K562 (cell line): Measurements from ENCODE around the gene NR5A1. TPM values are rescaled to one million over a fixed set of nuclear protein-coding genes. Genes with fewer than 3 reads are reported as not detected.

ENCODE experiments used
- CUX1 ChIP-seq: fragments of 200-800 bp; sonication (Bioruptor generic); IDR thresholded peaks from 2 replicates; pipeline ENCODE4 v1.6.1; 2016; ENCODE audit warnings: missing genetic modification characterization, missing compliant biosample characterization
- CXXC5 ChIP-seq: fragments of 250-450 bp; sonication (Bioruptor Pico); IDR thresholded peaks from 2 replicates; pipeline ENCODE4 v1.8.0; 2022; ENCODE audit warnings: inconsistent platforms, mild to moderate bottlenecking, moderate library complexity
- EP400 ChIP-seq: fragments of 450-650 bp; IDR thresholded peaks from 2 replicates; pipeline ENCODE4 v1.6.1; 2017; ENCODE audit warnings: antibody characterized with exemption, mild to moderate bottlenecking, moderate library complexity
- HMG20B ChIP-seq: fragments of 250-450 bp; sonication (Bioruptor Pico); IDR thresholded peaks from 2 replicates; pipeline ENCODE4 v1.5.0; 2021; ENCODE audit warnings: mild to moderate bottlenecking
- ILK ChIP-seq: fragments of 450-650 bp; IDR thresholded peaks from 2 replicates; pipeline ENCODE4 v1.6.1; 2016; ENCODE audit warnings: missing genetic modification characterization, low read depth, mild to moderate bottlenecking, missing compliant biosample characterization, moderate library complexity, borderline replicate concordance
- MTA2 ChIP-seq: fragments of 450-650 bp; IDR thresholded peaks from 2 replicates; pipeline ENCODE4 v1.6.1; 2016; ENCODE audit warnings: low read depth
- PHF8 ChIP-seq: fragments of 200-600 bp; sonication (generic); IDR thresholded peaks from 2 replicates; pipeline ENCODE4 v1.6.1; 2012; ENCODE audit warnings: mixed run types, mild to moderate bottlenecking, inconsistent platforms, low read length, moderate library complexity, borderline replicate concordance
- SNIP1 ChIP-seq: fragments of 450-650 bp; IDR thresholded peaks from 2 replicates; pipeline ENCODE4 v1.7.1; 2017; ENCODE audit warnings: low read depth, mild to moderate bottlenecking
- ZNF311 ChIP-seq: fragments of 250-450 bp; sonication (Bioruptor Pico); IDR thresholded peaks from 2 replicates; pipeline ENCODE4 v1.4.0; 2020; ENCODE audit warnings: mild to moderate bottlenecking, moderate library complexity
- polyA plus RNA-seq, 8 experiments: library from polyadenylated mRNA; depleted of rRNA in 4 of 8; stranded (reverse) in 5 of 8; unstranded in 3 of 8; fragments of >200 nt; fragmentation: Nextera tagmentation in 2 of 8; fragmentation: Illumina TruSeq in 1 of 8; extraction: Ambion mirVana in 2 of 8; extraction: Trizol in 1 of 8; gene quantifications; 2 replicates each; pipeline versions ENCODE4 v1.2.1 to v1.2.3, GENCODE V29; 2011 to 2014; ENCODE audit warnings: inconsistent platforms in 1 of 8, missing spikeins in 1 of 8
- total RNA-seq, 7 experiments: library from RNA; depleted of rRNA in 6 of 7; stranded (reverse); fragments of >200 nt in 6 of 7; fragmentation: Illumina TruSeq in 2 of 7; extraction: Trizol in 2 of 7; gene quantifications; 2 replicates each; pipeline versions ENCODE4 v1.2.1 to v1.2.3, GENCODE V29; 2011 to 2021; ENCODE audit warnings: low replicate concordance in 1 of 7
- TF ChIP-seq, protein P1 (sequence below), 2 experiments: fragments of 450-650 bp in 1 of 2; IDR thresholded peaks; 2 replicates each; pipeline ENCODE4 v1.6.1; 2011 to 2017; ENCODE audit warnings: low read depth in 2 of 2, antibody characterized with exemption in 1 of 2, borderline replicate concordance in 1 of 2, low read length in 1 of 2, mild to moderate bottlenecking in 1 of 2, mixed read lengths in 1 of 2; ENCODE audit not compliant: control insufficient read depth in 1 of 2
- TF ChIP-seq, protein P2 (sequence below): fragments of 250-450 bp; sonication (Bioruptor Pico); IDR thresholded peaks from 2 replicates; pipeline ENCODE4 v1.8.0; 2022; ENCODE audit warnings: inconsistent platforms

NR5A1 gene
- total and polyA plus RNA-seq, 9 of the 15 experiments (the other 6 are each of a cell fraction or from before 2014, with no cell fraction given) = 0.11 to 0.32 (median 0.20) TPM; not detected in 6

DNA sequence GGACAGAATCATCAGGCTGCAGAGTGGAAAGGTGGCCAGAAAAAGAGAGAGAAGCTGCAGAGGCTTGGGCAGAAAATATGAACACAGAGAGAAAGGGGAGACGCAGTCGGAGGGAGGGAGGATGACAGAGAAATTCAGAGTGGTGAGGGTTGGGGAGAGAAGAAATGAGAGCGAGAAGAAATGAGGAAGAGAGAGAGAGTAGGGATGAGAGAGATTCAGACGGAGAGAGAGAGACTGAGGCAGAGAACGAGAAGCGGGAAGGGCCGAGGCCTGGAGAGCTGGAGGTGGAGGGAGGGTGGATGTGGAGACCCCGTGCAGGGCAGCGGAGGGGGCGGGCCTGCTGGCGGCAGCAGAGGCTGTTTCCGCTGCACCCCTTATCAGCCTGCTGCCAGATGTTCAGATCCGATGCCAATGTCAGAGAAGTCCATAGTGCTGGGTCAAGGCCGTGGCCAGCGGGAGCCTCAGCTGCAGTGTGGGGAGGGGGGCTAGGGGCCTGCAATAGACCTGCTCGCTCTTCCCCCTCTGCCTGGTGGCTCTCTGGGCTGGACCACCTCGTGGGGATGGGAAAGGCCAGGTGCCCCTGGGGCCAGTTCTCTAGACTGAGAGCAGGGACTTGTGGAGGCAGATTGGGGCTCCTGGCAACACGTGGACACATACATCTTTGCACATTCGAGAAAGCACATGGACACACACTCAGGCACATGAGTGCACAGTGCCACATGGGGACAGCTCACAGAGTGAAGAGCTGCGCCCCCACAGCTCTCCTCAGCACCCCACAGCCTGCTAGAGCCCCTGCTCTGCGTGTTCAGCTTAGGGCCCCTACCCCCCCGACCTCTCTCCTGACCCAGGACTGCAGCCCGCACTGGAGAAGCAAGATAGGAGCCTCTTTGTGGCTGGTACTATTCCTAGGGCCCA, 4.9 kb upstream of the NR5A1 start (continued):
- TF ChIP-seq CUX1 (CRISPR knock-in tag) (no peak), ILK (tag) (no peak), SNIP1 (no peak), CXXC5 (CRISPR knock-in tag) (peak; percentile 39), EP400 (peak; percentile 65; the same call in 1 of the 2 replicates), MTA2 (peak; percentile 37; the same call in 1 of the 2 replicates), ZNF311 (CRISPR knock-in tag) (no peak), HMG20B (CRISPR knock-in tag) (no peak), PHF8 (no peak)
- TF ChIP-seq, protein P1, sequence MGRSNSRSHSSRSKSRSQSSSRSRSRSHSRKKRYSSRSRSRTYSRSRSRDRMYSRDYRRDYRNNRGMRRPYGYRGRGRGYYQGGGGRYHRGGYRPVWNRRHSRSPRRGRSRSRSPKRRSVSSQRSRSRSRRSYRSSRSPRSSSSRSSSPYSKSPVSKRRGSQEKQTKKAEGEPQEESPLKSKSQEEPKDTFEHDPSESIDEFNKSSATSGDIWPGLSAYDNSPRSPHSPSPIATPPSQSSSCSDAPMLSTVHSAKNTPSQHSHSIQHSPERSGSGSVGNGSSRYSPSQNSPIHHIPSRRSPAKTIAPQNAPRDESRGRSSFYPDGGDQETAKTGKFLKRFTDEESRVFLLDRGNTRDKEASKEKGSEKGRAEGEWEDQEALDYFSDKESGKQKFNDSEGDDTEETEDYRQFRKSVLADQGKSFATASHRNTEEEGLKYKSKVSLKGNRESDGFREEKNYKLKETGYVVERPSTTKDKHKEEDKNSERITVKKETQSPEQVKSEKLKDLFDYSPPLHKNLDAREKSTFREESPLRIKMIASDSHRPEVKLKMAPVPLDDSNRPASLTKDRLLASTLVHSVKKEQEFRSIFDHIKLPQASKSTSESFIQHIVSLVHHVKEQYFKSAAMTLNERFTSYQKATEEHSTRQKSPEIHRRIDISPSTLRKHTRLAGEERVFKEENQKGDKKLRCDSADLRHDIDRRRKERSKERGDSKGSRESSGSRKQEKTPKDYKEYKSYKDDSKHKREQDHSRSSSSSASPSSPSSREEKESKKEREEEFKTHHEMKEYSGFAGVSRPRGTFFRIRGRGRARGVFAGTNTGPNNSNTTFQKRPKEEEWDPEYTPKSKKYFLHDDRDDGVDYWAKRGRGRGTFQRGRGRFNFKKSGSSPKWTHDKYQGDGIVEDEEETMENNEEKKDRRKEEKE (IDR thresholded peaks at IDR 0.05; ENCODE audit: borderline replicate concordance in 1 of 2, control insufficient read depth in 1 of 2, low read depth in 2 of 2, low read length in 1 of 2) = no peak
- TF ChIP-seq, protein P2, sequence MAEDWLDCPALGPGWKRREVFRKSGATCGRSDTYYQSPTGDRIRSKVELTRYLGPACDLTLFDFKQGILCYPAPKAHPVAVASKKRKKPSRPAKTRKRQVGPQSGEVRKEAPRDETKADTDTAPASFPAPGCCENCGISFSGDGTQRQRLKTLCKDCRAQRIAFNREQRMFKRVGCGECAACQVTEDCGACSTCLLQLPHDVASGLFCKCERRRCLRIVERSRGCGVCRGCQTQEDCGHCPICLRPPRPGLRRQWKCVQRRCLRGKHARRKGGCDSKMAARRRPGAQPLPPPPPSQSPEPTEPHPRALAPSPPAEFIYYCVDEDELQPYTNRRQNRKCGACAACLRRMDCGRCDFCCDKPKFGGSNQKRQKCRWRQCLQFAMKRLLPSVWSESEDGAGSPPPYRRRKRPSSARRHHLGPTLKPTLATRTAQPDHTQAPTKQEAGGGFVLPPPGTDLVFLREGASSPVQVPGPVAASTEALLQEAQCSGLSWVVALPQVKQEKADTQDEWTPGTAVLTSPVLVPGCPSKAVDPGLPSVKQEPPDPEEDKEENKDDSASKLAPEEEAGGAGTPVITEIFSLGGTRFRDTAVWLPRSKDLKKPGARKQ (CRISPR knock-in tag) = no peak
